Erythroblast (primary cell): Measurements from ENCODE around the gene TFCP2.

Experiments used
- GATA1 ChIP-seq: IDR thresholded peaks from 2 replicates; pipeline ENCODE4 v1.6.1; 2011; ENCODE audit warnings: low read depth, mild to moderate bottlenecking, control low read depth, low read length, moderate library complexity
- POLR2A ChIP-seq: IDR thresholded peaks from 2 replicates; pipeline ENCODE4 v1.6.1; 2011; ENCODE audit warnings: mild to moderate bottlenecking, low read length

DNA sequence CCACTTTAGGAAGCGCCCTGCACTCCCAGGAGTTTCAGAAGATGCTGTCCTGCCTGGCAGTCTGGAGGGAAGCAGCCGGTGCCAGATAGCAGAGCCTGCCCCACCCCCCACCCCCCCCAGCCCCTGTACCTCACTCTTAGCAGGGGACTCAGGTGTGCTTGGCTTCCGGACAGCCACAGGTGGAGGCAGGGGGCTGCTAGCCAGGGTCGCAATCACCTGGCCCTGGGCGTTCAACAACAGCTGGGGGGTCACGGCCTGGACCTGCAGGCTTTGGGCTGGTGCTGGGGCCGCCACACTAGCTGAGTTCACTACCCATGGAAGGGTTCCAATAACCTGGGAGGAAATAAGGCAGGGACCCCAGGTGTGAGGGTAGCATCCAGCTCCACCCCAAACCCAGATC lies 22.9 kb upstream of the TFCP2 start:
- TF ChIP-seq POLR2A (no peak), GATA1 (no peak)
